ENCODE data around the gene JAG1. TPM values are rescaled to one million over a fixed set of nuclear protein-coding genes. Genes with fewer than 3 reads are reported as not detected.

JAG1 gene
- total RNA-seq, 1 experiment from 2014 or later = 45.2 TPM

- Mint-ChIP-seq H3K9me3 (no peaks in the 10 kb centered on the region), H3K36me3 (peaks cover 70% of the 10 kb centered on the region), H3K4me1 (peaks cover 90% of the 10 kb centered on the region), H3K27ac (peak overlapping the region; percentile 83), H3K27me3 (ENCODE audit: low read depth) (no peaks in the 10 kb centered on the region), H3K4me3 (no peak overlapping the region)
- ATAC-seq (no peak), DNase-seq (ENCODE audit: low spot score) (no peak)
- POLR2A ChIA-PET = no interaction called here
- CTCF ChIA-PET = interaction anchor here (0.6 to 2.2 kb wide), 6 partner anchors 11 to 747 kb away, joined by 3 to 6 read pairs (median 4); no protein-coding TSS in a partner anchor
- no peak for TF ChIP-seq FOXP1 (CRISPR knock-in tag; IDR thresholded peaks at IDR 0.05; ENCODE audit: borderline replicate concordance)
- TF ChIP-seq CDX4 (CRISPR knock-in tag; IDR thresholded peaks at IDR 0.05; ENCODE audit: borderline replicate concordance) = no peak
- TF ChIP-seq ZNF281 (CRISPR knock-in tag; IDR thresholded peaks at IDR 0.05) = no peak
- no peak for TF ChIP-seq ATF1 (CRISPR knock-in tag; IDR thresholded peaks at IDR 0.05)
- no peak for TF ChIP-seq E2F5 (CRISPR knock-in tag; IDR thresholded peaks at IDR 0.05)
- TF ChIP-seq TEAD4 (CRISPR knock-in tag; IDR thresholded peaks at IDR 0.05) = no peak
- TF ChIP-seq ZNF232 (CRISPR knock-in tag; IDR thresholded peaks at IDR 0.05) = no peak
- no peak for TF ChIP-seq OVOL2 (CRISPR knock-in tag; IDR thresholded peaks at IDR 0.05; ENCODE audit: borderline replicate concordance)
- no peak for TF ChIP-seq CBFB (CRISPR knock-in tag; IDR thresholded peaks at IDR 0.05; ENCODE audit: low read depth)
- no peak for TF ChIP-seq ZNF416 (CRISPR knock-in tag; IDR thresholded peaks at IDR 0.05)
- TF ChIP-seq CREB1 (CRISPR knock-in tag; IDR thresholded peaks at IDR 0.05) = no peak
Measured at GRCh38 chr20:10655720-10656669, 17.8 kb downstream of the JAG1 start.

GRCh38 chr20:10654630-10655029, 19.2 kb downstream of the JAG1 start:
- no peaks in the 10 kb centered on the region for H3K27me3 Mint-ChIP-seq (ENCODE audit: low read depth)
- H3K27ac Mint-ChIP-seq = peak overlapping the region; percentile 79
- DNase-seq (ENCODE audit: low spot score) (no peak), ATAC-seq (peak; percentile 66)
- ChIA-PET CTCF (interaction anchor here (1.2 kb wide), 2 partner anchors 17 to 102 kb away, joined by 3 to 4 read pairs; no protein-coding TSS in a partner anchor), POLR2A (no interaction called here)
- peak overlapping the region; percentile 3; the same call in 1 of the 2 replicates for H3K4me3 Mint-ChIP-seq
- no peaks in the 10 kb centered on the region for H3K9me3 Mint-ChIP-seq
- peaks cover 61% of the 10 kb centered on the region for H3K36me3 Mint-ChIP-seq
- H3K4me1 Mint-ChIP-seq = peaks cover 90% of the 10 kb centered on the region
- no peak for TF ChIP-seq ZNF232 (CRISPR knock-in tag; IDR thresholded peaks at IDR 0.05)

DNA sequence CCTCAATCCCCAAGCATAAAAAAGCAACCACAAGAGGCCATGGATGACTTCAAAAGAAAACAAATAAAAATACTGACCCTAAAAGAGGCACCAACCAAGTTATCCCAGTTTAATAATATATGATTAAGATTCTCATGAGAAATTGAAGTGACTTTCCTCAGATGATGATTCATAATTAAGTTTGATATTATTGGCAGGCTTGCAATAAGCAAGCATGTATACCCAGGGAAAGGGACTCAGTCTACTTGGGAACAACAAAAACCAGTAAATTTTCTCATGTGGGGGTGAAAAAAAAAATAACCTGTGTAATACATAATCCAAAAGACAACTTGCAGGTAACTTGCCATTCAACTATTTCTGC, 19.6 kb downstream of the JAG1 start:
- Mint-ChIP-seq H3K4me1 (peaks cover 90% of the 10 kb centered on the region), H3K27me3 (ENCODE audit: low read depth) (no peaks in the 10 kb centered on the region), H3K36me3 (peaks cover 59% of the 10 kb centered on the region), H3K27ac (peak overlapping the region; percentile 79), H3K9me3 (no peaks in the 10 kb centered on the region), H3K4me3 (peak overlapping the region; percentile 12; the same call in 1 of the 2 replicates)
- DNase-seq (ENCODE audit: low spot score) (no peak), ATAC-seq (no peak)
- CTCF ChIA-PET = interaction anchor here (0.8 to 1.4 kb wide), 2 partner anchors 18 to 43 kb away, joined by 3 to 4 read pairs; no protein-coding TSS in a partner anchor
- POLR2A ChIA-PET = no interaction called here
- TF ChIP-seq FOXK1 (CRISPR knock-in tag; IDR thresholded peaks at IDR 0.05) = no peak
- no peak for TF ChIP-seq ETV6 (CRISPR knock-in tag; IDR thresholded peaks at IDR 0.05)
- no peak for TF ChIP-seq CTCF (IDR thresholded peaks at IDR 0.05)
- TF ChIP-seq KAT7 (CRISPR knock-in tag; IDR thresholded peaks at IDR 0.05; ENCODE audit: borderline replicate concordance) = no peak
- no peak for TF ChIP-seq HMGXB4 (CRISPR knock-in tag; IDR thresholded peaks at IDR 0.05)
- no peak for TF ChIP-seq ZNF423 (CRISPR knock-in tag; IDR thresholded peaks at IDR 0.05)
- TF ChIP-seq TP53 (CRISPR knock-in tag; IDR thresholded peaks at IDR 0.05) = no peak
- TF ChIP-seq, protein P1, sequence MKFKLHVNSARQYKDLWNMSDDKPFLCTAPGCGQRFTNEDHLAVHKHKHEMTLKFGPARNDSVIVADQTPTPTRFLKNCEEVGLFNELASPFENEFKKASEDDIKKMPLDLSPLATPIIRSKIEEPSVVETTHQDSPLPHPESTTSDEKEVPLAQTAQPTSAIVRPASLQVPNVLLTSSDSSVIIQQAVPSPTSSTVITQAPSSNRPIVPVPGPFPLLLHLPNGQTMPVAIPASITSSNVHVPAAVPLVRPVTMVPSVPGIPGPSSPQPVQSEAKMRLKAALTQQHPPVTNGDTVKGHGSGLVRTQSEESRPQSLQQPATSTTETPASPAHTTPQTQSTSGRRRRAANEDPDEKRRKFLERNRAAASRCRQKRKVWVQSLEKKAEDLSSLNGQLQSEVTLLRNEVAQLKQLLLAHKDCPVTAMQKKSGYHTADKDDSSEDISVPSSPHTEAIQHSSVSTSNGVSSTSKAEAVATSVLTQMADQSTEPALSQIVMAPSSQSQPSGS (CRISPR knock-in tag; IDR thresholded peaks at IDR 0.05; ENCODE audit: borderline replicate concordance, low read depth) = no peak
